ENCODE data around the gene LRRC46. TPM values are rescaled to one million over a fixed set of nuclear protein-coding genes. Genes with fewer than 3 reads are reported as not detected.

Gene LRRC46
- total and polyA plus RNA-seq, 9 of the 15 experiments (the other 6 are each of a cell fraction or from before 2014, with no cell fraction given) = 0.39 to 1.4 (median 0.53) TPM; not detected in 1

DNA sequence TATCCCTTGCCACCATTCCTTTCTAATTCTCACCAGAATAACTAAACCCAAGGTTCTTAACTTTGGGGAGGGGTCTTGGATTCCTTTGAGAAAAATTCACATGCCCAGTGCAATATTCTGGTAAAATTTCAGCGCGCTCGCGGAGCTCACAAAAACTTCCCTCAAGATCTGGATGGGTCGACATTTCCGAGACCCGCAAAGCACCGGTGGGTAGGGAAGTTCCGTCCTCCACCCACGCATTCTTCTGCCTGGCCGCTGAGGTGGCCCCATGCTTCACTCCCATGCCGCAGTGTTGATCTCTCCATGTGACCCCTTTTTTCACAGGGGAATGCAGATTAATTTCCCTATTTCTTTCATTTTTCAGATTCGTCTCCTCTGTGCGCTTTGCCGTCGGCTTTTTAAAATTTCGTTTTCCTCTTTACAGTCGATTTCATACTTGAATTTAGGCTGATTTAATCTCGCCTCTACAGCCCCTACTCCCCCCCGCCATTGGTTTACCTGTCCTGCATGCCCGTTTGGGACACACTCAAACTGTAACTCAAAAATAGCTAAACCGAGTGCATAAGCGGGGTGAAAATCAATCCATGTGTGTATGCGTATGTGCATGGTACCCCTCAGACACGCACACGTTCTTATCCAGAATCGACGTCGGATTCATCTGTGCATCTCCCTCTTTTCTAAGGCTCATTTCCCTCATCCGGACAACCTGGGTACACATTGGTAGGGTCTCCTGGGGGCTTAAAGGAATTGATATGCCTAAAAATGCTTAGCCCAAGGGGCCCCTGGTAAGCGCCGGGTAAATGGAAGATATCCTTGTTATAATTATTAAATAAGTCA, 20.9 kb downstream of the LRRC46 start:
- Histone ChIP-seq H3K27me3 (ENCODE audit: control insufficient read depth in 2 of 2, insufficient read depth in 2 of 2, low read length in 2 of 2) (peaks cover 0 to 2% of the 10 kb centered on the region in 2 experiments; a peak in 1 of 5 replicates), H3K4me1 (replicated peaks in 1 of 2; ENCODE audit: control insufficient read depth in 2 of 2, insufficient read depth in 2 of 2, low read length in 2 of 2) (peaks cover 33 to 37% of the 10 kb centered on the region in 2 experiments; a peak in 4 of 5 replicates), H3K79me2 (ENCODE audit: control insufficient read depth, insufficient read depth, low read length) (peaks cover 18% of the 10 kb centered on the region), H2AFZ (ENCODE audit: low read depth, low read length) (peak overlapping the region; percentile 79), H4K20me1 (replicated peaks; ENCODE audit: control insufficient read depth, insufficient read depth, low read length) (no peaks in the 10 kb centered on the region), H3K4me2 (ENCODE audit: insufficient read depth, low read length) (peak overlapping the region; percentile 82), H3K4me3 (peak overlapping the region; percentile 43), H3K36me3 (ENCODE audit: control insufficient read depth, insufficient read depth, low read length) (no peaks in the 10 kb centered on the region), H3K9me1 (ENCODE audit: control insufficient read depth, insufficient read depth, low read length) (no peaks in the 10 kb centered on the region), H3K9me3 (replicated peaks; ENCODE audit: control insufficient read depth, insufficient read depth, low read depth, low read length) (no peaks in the 10 kb centered on the region), H3K9ac (ENCODE audit: insufficient read depth in 1 of 2, low read depth in 2 of 2, low read length in 2 of 2) (peak overlapping the region; percentile 54 to 80; a peak in 3 of 4 replicates), H3K27ac (ENCODE audit: extremely low read depth, low read depth, low read length) (peak overlapping the region; percentile 51; the same call in 2 of the 3 replicates)
- no peak for ATAC-seq
- ChIA-PET CTCF (ENCODE audit: low intra/inter-chr PET ratio) (interaction anchor here (1.2 kb wide), 1 partner anchor 38 kb away, joined by 3 read pairs; no protein-coding TSS in a partner anchor), POLR2A (interaction anchor here (1.0 to 2.2 kb wide), 3 partner anchors 11 to 43 kb away, joined by 3 to 7 read pairs (median 3); partner anchors contain the start of gene SP2)
- FAIRE-seq = peak; percentile 86
- in situ Hi-C loops (cut with MboI) (no loop called here), intact Hi-C loops (cut with micrococcal nuclease) (no loop called here)
- no TSS peak for BruUV-seq (replicated peaks)
- peak; percentile 47 to 69 (median 62) for DNase-seq (ENCODE audit: extremely low read depth in 1 of 4, low spot score in 3 of 4)
- WGBS (ENCODE audit: insufficient coverage, low coverage, missing lambda C conversion rate) = 37% methylated on average over 32 of the region's 32 CpGs
- TF ChIP-seq HNRNPLL (IDR thresholded peaks at IDR 0.05; ENCODE audit: low read depth, low read length, poor library complexity, severe bottlenecking) (peak; percentile 46), SPI1 (IDR thresholded peaks at IDR 0.05; ENCODE audit: borderline replicate concordance, low read depth, low read length) (0 out of 2 replicates have a peak, but pooled peaks have one; percentile 29), KDM5B (IDR thresholded peaks at IDR 0.05; ENCODE audit: insufficient replicate concordance, low read depth, low read length) (peak; percentile 0), TEAD4 (IDR thresholded peaks at IDR 0.05; ENCODE audit: low read length) (0 out of 2 replicates have a peak, but pooled peaks have one; percentile 17), TEAD4 (CRISPR knock-in tag; IDR thresholded peaks at IDR 0.05; ENCODE audit: borderline replicate concordance) (no peak), MTA3 (IDR thresholded peaks at IDR 0.05; ENCODE audit: borderline replicate concordance) (no peak), TAL1 (IDR thresholded peaks at IDR 0.05) (no peak), SUPT5H (IDR thresholded peaks at IDR 0.05) (no peak)
- TF ChIP-seq, protein P1, sequence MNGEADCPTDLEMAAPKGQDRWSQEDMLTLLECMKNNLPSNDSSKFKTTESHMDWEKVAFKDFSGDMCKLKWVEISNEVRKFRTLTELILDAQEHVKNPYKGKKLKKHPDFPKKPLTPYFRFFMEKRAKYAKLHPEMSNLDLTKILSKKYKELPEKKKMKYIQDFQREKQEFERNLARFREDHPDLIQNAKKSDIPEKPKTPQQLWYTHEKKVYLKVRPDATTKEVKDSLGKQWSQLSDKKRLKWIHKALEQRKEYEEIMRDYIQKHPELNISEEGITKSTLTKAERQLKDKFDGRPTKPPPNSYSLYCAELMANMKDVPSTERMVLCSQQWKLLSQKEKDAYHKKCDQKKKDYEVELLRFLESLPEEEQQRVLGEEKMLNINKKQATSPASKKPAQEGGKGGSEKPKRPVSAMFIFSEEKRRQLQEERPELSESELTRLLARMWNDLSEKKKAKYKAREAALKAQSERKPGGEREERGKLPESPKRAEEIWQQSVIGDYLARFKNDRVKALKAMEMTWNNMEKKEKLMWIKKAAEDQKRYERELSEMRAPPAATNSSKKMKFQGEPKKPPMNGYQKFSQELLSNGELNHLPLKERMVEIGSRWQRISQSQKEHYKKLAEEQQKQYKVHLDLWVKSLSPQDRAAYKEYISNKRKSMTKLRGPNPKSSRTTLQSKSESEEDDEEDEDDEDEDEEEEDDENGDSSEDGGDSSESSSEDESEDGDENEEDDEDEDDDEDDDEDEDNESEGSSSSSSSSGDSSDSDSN (IDR thresholded peaks at IDR 0.05; ENCODE audit: borderline replicate concordance in 1 of 2, low read depth in 2 of 2, low read length in 2 of 2) = no peak
- TF ChIP-seq, protein P2, sequence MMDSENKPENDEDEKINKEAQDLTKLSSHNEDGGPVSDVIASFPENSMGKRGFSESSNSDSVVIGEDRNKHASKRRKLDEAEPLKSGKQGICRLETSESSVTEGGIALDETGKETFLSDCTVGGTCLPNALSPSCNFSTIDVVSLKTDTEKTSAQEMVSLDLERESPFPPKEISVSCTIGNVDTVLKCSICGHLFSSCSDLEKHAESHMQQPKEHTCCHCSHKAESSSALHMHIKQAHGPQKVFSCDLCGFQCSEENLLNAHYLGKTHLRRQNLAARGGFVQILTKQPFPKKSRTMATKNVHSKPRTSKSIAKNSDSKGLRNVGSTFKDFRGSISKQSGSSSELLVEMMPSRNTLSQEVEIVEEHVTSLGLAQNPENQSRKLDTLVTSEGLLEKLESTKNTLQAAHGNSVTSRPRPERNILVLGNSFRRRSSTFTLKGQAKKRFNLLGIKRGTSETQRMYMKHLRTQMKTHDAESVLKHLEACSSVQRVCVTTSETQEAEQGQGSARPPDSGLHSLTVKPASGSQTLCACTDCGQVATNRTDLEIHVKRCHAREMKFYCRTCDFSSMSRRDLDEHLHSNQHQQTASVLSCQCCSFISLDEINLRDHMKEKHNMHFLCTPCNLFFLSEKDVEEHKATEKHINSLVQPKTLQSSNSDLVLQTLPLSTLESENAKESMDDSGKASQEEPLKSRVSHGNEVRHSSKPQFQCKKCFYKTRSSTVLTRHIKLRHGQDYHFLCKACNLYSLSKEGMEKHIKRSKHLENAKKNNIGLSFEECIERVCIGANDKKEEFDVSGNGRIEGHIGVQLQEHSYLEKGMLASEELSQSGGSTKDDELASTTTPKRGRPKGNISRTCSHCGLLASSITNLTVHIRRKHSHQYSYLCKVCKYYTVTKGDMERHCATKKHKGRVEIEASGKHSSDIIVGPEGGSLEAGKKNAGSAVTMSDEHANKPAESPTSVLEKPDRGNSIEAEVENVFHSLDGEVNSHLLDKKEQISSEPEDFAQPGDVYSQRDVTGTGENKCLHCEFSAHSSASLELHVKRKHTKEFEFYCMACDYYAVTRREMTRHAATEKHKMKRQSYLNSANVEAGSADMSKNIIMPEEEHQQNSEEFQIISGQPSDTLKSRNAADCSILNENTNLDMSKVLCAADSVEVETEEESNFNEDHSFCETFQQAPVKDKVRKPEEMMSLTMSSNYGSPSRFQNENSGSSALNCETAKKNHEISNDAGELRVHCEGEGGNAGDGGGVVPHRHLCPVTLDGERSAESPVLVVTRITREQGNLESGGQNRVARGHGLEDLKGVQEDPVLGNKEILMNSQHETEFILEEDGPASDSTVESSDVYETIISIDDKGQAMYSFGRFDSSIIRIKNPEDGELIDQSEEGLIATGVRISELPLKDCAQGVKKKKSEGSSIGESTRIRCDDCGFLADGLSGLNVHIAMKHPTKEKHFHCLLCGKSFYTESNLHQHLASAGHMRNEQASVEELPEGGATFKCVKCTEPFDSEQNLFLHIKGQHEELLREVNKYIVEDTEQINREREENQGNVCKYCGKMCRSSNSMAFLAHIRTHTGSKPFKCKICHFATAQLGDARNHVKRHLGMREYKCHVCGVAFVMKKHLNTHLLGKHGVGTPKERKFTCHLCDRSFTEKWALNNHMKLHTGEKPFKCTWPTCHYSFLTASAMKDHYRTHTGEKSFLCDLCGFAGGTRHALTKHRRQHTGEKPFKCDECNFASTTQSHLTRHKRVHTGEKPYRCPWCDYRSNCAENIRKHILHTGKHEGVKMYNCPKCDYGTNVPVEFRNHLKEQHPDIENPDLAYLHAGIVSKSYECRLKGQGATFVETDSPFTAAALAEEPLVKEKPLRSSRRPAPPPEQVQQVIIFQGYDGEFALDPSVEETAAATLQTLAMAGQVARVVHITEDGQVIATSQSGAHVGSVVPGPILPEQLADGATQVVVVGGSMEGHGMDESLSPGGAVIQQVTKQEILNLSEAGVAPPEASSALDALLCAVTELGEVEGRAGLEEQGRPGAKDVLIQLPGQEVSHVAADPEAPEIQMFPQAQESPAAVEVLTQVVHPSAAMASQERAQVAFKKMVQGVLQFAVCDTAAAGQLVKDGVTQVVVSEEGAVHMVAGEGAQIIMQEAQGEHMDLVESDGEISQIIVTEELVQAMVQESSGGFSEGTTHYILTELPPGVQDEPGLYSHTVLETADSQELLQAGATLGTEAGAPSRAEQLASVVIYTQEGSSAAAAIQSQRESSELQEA (IDR thresholded peaks at IDR 0.05; ENCODE audit: low read depth) = no peak
